ENCODE results near the gene BEST3.
A peak's percentile ranks its signal among the peaks of the same experiment; 100 is the strongest.
"Not testable (repeated sequence)": the region's sequence is repeated elsewhere in the genome, so short reads cannot be mapped to it uniquely, and the experiment has no call there.

Gene BEST3

DNA sequence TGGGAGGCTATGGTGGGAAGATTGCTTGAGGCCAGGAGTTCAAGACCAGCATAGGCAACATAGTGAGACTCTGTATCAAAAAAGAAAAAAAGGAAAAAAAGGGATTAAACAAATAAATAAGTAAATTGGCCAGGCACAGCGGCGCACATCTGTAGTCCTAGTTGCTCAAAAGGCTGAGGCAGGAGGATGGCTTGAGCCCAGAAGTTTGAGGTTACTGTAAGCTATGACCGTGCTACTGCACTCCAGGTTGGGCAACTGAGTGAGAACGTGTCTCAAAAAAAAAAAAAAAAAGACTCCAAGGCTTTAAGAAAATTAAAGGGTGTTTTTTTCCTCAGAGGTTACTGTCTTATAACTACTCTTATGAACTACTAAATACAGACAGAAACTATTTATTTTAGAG is 11.7 kb downstream of the BEST3 start:
- no peak for DNase-seq

DNA sequence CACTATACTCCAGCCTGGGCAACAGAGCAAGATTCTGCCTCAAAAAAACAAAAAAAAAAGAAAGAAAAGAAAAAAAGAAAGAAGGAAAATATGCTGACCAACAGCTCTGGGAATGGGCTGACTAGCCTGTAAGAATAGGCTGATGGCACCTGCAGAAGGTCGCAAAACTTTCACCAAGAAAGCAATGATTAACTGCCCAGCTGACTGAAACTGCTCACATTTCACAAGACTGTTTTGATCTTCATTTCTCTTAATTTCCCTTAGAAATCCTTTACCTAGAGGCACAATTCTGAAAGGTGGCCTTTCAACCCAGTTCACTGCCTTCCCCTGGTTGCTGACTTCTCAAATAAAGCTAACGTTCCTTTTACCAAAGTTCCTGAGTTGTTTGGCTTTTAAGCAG is 12.4 kb downstream of the BEST3 start:
- DNase-seq, result no peak

DNA sequence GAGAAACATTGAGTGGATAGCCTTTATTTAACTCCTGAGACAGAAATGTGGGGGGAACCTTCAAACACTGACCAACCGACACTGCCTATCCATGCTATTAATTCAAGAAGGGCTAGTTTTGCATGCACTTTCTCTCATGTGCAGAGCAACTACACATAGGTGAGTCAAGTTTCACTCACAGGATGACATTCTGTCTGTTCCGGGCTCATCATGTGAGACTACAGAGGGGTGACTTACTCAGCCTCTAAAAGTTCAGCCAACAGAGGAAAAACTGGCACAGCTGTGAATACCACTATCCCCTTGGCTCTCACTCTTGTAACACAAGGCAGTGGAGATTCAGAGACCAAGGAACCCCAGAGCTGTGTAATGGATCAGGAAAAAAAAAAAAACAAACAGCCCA is 13.3 kb downstream of the BEST3 start:
- DNase-seq, result peak; percentile 4

DNA sequence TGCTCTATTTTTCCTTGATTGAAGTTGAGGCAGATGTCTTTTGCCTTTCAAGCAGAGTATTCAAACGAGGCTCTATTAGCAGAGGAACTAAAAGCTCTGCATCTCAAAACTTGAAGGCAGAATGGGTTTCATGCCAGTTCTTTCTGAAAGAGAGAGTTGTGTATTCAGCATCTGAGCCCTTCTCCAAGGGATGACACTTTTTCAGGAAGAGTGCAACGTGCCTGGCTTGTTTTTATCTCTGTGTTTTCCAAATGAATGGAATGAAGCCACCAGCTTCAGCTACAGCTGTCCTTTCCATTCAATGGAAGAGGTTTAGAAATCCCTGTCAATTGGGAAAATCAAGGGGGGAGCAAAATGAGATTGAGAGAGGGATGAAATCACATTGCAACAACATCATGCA is 14.6 kb downstream of the BEST3 start:
- no peak for DNase-seq

DNA sequence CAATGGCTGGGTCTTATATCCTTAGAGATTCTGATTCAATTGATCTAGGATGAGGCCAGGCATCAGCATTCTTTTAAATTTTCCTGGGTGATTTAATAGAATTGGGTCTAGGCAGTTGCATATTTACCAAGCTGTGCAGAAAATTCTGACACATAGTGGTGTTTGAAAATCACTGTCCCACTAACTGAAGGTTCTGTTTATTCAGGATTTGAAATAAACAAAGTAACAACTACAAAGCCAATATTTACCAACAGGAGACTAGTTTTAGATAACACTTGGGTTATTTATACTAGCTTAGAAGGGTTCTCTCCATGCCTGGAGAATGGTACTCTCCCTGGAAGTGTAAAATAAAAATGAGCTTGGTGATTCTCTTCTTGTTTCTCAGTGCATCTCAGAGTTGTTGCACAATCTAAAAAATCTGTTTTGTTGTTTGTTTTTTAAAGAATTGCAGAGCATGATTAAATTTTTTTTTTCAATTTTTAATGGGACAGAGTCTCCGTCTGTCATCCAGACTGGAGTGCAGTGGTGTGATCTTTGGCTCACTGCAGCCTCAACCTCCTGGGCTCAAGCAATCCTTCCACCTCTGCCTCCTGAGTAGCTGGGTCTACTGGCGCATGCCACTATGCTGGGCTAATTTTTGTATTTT is 16.9 kb downstream of the BEST3 start:
- DNase-seq, result no peak

DNA sequence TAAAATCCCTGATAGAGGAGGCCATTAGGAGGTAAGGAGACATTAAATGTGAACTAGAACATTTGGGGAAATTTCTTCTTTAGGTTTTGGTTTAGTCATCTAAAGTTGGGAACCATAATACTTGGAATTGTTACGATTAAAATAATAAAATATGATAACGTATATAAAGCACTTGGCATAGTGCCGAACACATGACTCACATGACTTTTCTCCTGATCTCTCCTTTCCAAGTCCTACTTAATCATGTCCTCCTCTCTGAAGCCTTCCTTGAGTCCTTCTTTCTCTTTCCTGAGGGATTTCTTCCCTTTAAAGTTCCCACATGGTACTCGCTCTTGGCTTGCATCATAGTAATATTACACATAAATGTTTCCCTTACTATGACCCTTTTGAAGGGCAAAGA is 20.0 kb downstream of the BEST3 start:
- DNase-seq, result no peak

DNA sequence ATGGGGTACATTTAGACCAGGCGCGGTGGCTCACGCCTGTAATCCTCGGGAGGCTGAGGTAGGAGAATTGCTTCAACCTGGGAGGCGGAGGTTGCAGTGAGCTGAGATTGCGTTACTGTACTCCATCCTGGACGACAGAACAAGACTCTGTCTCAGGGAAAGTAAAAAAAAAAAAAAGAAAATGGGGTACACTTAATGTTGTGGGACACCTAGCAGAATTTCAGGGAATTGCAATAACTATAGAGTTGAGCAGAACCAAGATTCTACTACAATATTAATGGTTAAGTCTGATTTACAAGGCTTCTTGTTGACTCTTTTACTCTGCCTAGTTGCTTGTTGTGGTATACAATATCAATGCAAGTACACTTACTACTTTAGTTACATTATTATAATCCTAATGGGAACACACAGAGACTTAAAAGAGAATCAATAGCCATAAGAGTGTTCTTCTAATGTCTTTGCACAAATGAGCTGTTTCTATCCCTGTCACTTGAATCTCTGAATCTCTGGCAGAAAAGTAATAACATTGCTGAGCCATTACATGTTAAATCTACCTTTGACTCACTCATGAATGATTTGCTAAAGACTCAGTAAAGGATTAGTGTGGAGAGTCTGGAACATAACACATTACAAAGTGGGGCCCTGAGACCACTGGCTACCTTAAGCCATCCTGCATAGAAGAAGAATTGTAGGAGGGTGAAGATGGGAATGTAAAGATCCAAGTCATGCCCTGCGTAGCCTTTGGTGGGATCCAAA is 22.7 kb downstream of the BEST3 start:
- DNase-seq, result no peak

DNA sequence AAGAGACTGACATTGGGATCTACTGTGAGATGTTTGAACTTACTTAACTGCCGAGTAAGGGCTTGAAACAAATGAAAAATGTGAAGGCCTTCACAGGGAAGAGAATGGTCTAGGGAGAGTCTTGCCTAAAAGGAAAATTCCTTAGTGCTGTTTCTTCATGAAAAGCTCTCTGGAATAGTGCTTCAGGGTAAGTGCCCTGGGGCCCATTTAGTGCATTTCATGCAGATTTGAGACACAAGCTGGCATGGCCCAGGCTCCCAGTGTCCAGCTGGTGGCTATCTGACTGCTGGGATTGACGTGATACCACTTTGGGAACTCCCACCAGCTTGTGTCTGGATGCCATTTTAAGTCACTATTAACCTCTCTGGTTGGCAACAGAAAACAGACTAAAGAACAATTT is 26.9 kb downstream of the BEST3 start:
- no peak for DNase-seq

DNA sequence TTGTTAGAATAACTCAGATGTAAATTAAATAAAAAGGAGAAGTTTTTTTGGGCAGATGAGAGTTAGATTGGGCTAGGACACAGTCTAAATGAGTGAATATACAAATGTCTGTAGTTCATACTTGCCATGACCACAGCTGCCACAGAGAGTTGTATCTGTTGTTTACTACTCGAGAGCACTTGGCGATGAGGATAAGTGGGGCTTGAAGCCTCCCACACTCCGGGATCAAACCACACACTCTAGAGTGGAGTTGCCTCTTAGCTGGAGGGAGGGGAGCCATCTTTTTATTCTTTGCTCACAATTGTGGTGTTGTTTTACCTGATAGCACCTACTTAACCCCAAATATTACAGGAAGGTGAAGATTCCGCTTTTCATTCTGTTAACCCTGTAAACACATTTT is 27.5 kb downstream of the BEST3 start:
- DNase-seq, result no peak

DNA sequence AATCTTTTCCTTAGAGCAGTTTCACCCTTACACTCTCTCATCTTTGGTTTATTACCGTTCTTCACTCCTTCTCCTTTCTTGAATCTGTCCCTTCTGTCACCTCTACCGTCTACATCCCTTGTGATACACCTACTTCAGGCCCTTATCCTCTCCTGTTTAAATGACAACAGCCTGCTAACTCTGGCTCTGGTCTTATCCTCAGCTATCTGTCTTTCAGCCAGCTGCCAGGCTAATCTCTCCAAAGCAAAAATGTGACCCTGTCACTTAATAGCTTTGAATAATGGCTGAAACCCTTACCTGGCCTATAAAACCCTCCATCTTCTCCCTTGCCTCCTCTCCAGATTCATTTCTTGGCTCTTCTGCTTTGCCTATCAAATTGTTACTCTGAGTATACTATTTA is 32.3 kb downstream of the BEST3 start:
- DNase-seq, result no peak

DNA sequence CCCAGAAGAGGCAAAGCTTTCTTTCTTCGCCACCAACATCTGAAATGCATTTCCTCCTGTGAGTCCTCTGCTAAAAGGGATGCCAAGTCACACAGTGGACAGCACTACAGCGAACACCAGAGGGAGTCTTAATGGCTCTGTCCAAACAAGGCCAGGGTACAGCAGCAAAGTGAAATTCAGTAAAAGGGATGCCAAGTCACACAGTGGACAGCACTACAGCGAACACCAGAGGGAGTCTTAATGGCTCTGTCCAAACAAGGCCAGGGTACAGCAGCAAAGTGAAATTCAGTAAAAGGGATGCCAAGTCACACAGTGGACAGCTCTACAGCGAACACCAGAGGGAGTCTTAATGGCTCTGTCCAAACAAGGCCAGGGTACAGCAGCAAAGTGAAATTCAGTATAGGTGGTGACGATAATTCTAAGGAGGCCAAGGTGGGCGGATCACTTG is 34.1 kb downstream of the BEST3 start:
- DNase-seq, result not testable (repeated sequence)

DNA sequence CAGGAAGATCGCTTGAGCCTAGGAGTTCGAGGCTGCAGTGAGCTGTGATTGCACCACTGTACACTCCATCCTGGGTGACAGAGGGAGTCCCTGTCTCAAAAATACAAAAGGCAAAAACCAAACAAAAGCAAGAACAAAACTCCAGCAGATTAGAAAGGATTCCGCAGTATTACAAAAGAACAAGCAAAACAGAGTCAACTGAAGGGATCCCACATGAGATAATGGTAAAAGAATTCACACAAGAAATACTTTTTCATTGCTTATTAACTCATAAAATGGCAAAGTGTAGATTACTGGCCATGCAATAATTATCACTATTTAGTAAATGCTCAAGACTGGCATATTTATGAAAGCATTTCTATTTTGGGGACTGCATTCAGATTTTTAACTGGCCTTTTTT is 35.4 kb downstream of the BEST3 start:
- DNase-seq, result no peak

DNA sequence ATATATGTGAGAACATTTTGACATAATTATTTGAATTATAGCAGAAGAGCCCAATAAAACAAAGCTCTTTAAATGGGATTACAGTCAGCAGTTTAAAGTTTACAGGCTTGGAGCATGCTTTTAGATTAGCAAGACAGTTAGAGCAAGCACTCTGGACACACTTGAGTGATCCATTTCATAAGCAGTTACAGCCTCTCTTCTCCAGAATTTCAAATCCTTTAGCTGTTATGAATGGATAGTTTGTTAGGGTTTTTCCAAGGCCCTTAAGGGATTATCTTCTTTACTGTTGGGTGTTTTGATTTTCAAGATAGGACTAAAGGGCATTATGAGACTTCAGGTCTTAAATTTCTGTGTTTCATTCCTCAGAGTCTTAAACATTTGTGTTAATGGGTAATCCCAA is 36.3 kb downstream of the BEST3 start:
- DNase-seq, result no peak

DNA sequence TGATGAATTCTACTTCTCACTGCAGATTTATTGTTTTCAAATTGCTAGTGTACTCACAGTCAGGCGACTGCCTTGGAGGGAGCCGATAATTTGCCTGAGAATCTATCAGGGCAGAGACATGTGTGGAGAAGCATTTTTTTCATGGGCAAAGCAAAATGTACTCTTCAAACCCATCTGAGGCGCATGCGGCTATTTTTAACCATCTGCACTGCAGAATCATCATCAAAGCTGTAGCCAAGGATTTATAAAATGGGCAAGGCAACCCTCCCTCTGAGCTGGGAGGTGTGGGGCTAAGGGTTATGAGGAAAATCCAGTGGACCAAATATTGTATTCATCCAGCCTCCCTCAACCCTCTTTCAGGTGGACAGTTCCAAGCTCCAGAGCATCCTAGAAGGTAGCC is 37.7 kb downstream of the BEST3 start:
- no peak for DNase-seq

DNA sequence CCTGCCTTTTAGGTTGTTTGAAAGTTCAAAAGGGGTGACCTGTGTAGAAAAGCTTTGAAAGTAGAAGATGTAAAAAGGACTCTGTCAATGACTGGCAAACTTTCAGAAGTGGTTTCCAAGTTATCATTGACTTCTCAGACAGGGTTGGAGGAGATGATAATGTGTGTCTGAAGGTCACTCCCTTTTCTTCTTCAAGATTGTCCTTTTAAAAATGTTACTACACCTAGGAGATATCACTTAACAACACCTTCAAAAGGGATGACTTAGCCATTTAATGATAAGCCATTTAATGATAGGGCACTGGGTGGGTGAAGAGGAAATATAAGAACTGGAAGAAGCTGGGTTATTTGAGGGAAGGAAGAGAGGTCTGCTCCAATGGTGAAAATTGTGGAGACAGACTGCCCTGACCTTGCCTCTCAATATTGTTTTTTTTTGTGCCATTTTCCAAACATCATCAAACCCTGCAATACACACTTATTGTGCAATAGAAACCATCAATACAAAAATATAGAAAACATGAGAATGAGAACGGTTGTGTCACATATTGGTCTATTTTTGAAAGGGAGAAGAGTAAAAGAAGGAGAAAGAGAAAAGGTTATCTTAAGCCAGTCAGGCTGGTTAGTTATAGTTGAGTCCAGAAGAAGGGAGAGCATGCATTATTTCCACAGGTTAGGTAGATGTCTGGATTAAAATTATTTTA is 38.8 kb downstream of the BEST3 start:
- no peak for DNase-seq

DNA sequence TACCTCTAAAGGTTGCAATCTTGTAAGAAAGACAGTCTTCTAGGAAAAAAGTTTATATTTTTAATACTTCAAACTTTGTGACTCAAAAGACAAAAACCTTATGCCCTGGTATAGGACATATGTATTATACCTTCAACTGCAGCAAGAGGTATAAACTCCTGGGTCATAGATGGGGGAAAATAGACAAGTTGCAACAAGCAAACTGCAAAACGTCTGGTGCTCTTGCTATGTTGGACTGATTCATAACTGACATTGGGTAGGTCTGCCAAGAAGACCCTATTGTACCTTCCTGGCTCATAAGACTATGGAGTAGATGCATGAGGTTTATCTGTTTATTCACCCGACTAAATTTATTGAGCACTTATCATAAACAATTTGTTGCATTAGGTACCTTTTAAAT is 40.9 kb downstream of the BEST3 start:
- no peak for DNase-seq

DNA sequence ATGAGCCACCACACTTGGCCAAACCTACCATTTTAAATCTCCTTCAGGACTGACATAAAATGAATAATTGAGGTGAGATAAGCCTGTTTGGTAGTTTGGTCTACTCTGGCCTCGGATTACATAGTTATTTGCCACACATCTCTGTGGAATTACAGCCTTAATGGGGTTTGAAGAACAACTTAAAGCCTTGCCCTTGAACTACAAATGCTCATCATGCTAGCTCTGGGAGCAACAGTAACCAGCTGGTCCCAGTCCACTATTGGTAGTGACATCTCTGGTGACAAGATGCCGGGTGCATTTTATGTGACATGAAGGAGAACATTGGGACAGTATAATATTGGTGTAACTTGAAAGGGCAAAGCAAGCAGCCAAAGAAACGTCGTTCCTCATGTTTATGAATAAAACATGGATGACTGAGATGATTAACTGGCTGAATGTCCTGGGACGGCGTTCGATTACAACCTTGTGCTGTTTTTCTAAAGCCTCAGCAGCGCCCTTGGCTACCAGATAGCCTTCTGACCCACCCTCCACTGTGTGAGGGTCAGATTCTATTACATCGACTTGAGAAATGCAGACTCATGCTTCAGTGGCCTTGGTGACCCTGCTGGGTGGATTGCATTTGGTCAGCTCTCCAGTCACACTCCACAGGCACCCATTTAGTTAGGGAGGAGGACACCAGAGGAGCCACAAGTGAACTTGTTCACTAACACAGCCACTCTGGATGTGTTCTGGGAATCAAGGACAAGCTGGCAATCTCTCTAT is 41.5 kb downstream of the BEST3 start:
- DNase-seq, result no peak

DNA sequence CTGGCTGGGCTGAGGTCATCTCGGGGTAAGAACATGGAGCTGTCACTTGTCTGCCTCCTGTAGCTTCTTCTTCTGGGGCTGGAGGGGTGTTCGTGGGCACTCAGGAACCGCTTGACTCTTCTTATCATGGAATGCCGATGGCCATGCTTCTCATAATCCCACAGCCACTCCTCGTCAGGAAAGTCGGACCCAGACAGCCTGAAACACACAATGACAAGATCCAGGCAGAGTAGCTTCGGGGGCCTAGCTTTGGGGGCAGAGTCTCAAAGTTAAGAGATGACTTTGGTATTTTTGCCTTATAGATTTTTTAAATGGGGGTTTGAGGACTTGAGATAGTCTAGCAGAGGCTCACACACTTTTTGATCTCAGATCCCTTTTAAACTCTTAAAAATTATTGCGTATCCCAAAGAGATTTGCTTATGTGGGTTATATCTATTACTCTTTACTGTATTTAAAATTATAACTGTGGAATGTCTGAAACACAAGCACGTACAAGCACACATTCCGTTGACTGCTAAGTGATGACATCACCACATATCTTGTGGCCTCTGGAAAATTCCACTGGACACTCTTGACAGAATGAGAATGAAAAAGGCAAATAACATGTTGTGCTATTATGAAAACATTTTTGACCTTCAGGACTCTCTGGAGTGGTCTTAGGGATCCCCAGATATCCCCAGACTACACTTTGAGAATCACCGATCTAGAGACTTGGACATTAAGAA is 43.3 kb downstream of the BEST3 start:
- no peak for DNase-seq

DNA sequence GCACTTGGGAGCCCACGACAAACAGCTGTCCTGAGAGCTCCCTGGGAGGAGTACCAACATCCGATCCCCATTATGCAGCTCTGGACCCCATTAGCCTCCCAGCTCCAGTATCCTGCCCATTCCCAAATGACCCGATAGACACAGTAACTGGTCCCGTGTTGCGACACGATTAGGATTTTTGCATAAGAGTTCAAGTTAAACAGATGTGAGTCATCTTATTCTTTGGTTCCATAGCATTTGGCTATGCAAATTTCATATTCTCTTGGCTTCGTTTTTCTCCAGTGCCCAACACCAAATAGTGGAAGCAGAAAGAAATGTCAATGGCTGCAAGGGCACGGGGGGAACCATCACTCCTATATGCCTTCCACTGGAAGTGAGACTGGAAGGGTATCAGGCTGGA is 45.4 kb downstream of the BEST3 start:
- DNase-seq, result no peak

DNA sequence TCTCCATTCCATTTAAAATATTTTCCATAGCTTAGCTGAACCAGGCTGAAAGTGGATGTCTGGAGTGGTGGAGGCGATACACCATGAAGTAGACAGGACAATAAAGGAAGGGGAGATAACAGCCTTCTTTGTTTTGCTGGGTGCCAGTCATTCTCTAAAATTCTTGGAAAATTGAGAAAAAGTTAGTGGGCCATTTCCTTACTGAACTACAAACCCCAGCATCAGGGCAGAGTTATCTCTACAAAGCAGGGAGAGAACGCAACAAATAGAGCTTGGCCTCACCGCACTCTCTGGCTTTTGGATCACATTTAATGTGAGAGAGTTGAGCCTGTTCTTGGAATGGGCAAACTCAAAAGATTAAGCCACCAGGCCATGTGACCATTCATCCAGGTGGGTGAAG is 47.2 kb downstream of the BEST3 start:
- DNase-seq, result no peak

DNA sequence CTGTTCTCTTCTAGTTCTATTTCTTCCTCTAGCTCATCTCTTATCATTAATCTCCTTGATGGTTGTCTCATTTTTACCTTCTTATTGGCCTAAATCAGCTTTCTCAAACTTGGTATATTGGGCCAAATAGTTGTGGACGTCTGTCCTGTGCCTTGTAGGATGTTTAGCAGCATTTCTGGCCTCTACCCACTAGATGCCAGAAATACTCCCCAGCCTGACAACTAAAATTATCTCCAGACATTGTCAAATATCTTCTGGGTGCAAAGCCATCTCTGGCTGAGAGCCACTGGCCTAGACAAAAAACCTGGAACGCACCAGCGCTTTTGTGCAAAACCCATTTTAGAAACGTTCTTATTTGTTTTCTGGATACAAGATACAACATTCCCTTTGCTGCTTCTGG is 49.6 kb downstream of the BEST3 start:
- no peak for DNase-seq

DNA sequence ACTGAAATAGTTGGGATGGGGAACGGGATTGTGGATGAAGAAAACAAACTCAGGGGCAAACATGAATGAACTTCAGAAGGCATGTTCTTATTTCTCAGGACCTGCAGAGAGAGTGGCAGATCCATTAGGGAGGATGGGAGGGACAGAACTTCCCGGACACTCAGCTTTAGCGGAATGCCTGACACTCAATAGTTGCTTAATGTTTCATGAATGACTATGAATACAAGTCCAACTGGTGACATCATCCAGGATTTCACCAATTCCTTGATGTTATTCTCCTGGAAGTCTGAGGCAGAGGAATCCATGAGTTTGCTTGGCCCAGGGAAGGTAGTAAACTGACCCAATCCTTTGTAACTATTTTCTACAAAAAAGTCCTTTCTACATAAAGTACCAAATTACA is 50.6 kb downstream of the BEST3 start:
- no peak for DNase-seq

DNA sequence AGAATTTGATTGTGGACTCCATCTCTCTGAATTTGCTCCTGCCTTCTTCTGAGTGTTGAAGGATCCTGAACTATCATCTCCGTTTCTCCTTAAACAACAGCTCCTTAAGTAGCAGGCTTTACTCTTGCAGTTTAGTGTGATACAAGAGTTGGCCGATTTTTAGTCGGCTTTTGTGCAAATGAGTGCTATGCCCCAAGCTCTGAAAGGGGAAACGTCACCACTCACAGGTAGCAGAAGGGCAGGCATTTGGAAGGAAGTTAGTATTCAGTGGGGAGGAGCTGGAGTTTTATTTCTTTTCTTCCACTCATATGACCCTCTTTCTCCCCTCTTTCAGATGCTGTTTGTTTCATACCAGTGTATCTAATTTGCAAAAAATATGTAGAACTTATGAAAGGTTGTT is 51.9 kb downstream of the BEST3 start:
- DNase-seq, result no peak

Data from activated CD4-positive, alpha-beta T cell treated with anti-CD3 and anti-CD28 coated beads, Interleukin-2, amount 50 U/mL, for 16 hours (primary cell).